ENCODE measurements around the gene DNAI1. TPM values are rescaled to one million over a fixed set of nuclear protein-coding genes. Genes with fewer than 3 reads are reported as not detected.

DNAI1 gene
- polyA plus RNA-seq, 1 donor (not counting 4 experiments of a cell fraction or from before 2014, with no cell fraction given), result 0.08 TPM

DNA sequence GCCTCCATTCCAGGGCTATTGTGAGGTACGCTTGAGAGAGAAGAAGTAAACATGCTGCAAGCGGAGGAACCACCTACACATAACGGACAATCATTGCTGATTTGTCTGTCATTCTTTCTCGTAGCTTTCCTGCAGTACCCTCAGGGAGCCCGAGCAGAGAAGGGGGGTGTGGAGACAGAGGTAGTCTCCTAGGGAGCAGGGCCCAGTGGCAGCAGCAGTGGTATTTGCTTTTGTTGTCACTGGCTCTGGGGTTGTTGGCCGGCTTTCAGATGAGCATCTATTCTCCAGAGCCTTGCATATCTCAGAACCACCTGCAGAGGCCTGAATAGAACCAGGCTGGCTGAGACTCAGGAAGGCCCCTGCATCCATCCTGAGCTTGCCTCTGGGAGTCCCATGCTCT is 44.3 kb downstream of the DNAI1 start:
- Histone ChIP-seq H3K9ac (ENCODE audit: control insufficient read depth, extremely low read depth, insufficient read depth, low read length) (no peak overlapping the region), H3K27ac (ENCODE audit: control insufficient read depth, insufficient read depth, low read length) (no peak overlapping the region), H3K4me3 (ENCODE audit: control insufficient read depth in 2 of 3, extremely low read depth in 1 of 3, insufficient read depth in 2 of 3, low read depth in 1 of 3, low read length in 3 of 3) (no peak overlapping the region), H3K36me3 (ENCODE audit: control insufficient read depth in 2 of 2, extremely low read depth in 1 of 2, insufficient read depth in 2 of 2, low read length in 2 of 2) (no peaks in the 10 kb centered on the region), H3K4me1 (ENCODE audit: control insufficient read depth, extremely low read depth, insufficient read depth, low read length) (peaks cover 14% of the 10 kb centered on the region), H2AFZ (ENCODE audit: control insufficient read depth, low read length) (no peak overlapping the region), H3K9me1 (ENCODE audit: control insufficient read depth, extremely low read depth, insufficient read depth, low read length) (no peaks in the 10 kb centered on the region), H3K79me2 (ENCODE audit: control insufficient read depth, insufficient read depth, low read length) (no peaks in the 10 kb centered on the region), H3K4me2 (ENCODE audit: control insufficient read depth, extremely low read depth, insufficient read depth, low read depth, low read length) (no peak overlapping the region), H4K20me1 (ENCODE audit: control insufficient read depth, extremely low read depth, insufficient read depth, low read length) (peaks cover 2% of the 10 kb centered on the region), H3K9me3 (ENCODE audit: control insufficient read depth, low read depth, low read length) (no peaks in the 10 kb centered on the region), H3K27me3 (ENCODE audit: control insufficient read depth, extremely low read depth, insufficient read depth, low read length) (peaks cover 31% of the 10 kb centered on the region)
- FAIRE-seq, result no peak
- dilution Hi-C loops (cut with MboI; ENCODE audit: extremely low pct_ligation_motif_present, low sequenced_read_pairs), result no loop called here
- no peak for DNase-seq (ENCODE audit: low read depth, low spot score)
- TF ChIP-seq EZH2 (IDR thresholded peaks at IDR 0.05; ENCODE audit: low read length) (no peak), CTCF (optimal IDR thresholded peaks at IDR 0.05 in 1 of 3, IDR thresholded peaks at IDR 0.05 in 1 of 3, conservative IDR thresholded peaks at IDR 0.05 in 1 of 3; ENCODE audit: extremely low read depth in 1 of 3, insufficient read depth in 2 of 3, low read length in 3 of 3) (no peak)

- Histone ChIP-seq H3K9me3 (ENCODE audit: control insufficient read depth, low read depth, low read length) (no peaks in the 10 kb centered on the region), H3K27ac (ENCODE audit: control insufficient read depth, insufficient read depth, low read length) (no peak overlapping the region), H3K36me3 (ENCODE audit: control insufficient read depth in 2 of 2, extremely low read depth in 1 of 2, insufficient read depth in 2 of 2, low read length in 2 of 2) (no peaks in the 10 kb centered on the region), H2AFZ (ENCODE audit: control insufficient read depth, low read length) (no peak overlapping the region), H3K79me2 (ENCODE audit: control insufficient read depth, insufficient read depth, low read length) (no peaks in the 10 kb centered on the region), H3K4me3 (ENCODE audit: control insufficient read depth in 2 of 3, extremely low read depth in 1 of 3, insufficient read depth in 2 of 3, low read depth in 1 of 3, low read length in 3 of 3) (no peak overlapping the region), H3K4me1 (ENCODE audit: control insufficient read depth, extremely low read depth, insufficient read depth, low read length) (peaks cover 14% of the 10 kb centered on the region), H3K4me2 (ENCODE audit: control insufficient read depth, extremely low read depth, insufficient read depth, low read depth, low read length) (no peak overlapping the region), H4K20me1 (ENCODE audit: control insufficient read depth, extremely low read depth, insufficient read depth, low read length) (peaks cover 2% of the 10 kb centered on the region), H3K9me1 (ENCODE audit: control insufficient read depth, extremely low read depth, insufficient read depth, low read length) (no peaks in the 10 kb centered on the region), H3K27me3 (ENCODE audit: control insufficient read depth, extremely low read depth, insufficient read depth, low read length) (peaks cover 31% of the 10 kb centered on the region), H3K9ac (ENCODE audit: control insufficient read depth, extremely low read depth, insufficient read depth, low read length) (no peak overlapping the region)
- dilution Hi-C loops (cut with MboI; ENCODE audit: extremely low pct_ligation_motif_present, low sequenced_read_pairs), result no loop called here
- no peak for FAIRE-seq
- no peak for DNase-seq (ENCODE audit: low read depth, low spot score)
- TF ChIP-seq CTCF (optimal IDR thresholded peaks at IDR 0.05 in 1 of 3, IDR thresholded peaks at IDR 0.05 in 1 of 3, conservative IDR thresholded peaks at IDR 0.05 in 1 of 3; ENCODE audit: extremely low read depth in 1 of 3, insufficient read depth in 2 of 3, low read length in 3 of 3), result no peak
- TF ChIP-seq EZH2 (IDR thresholded peaks at IDR 0.05; ENCODE audit: low read length), result no peak
Observed at GRCh38 chr9:34503406-34503805, 44.8 kb downstream of the DNAI1 start.
